Endothelial cell of umbilical vein (primary cell): ENCODE data around the gene AIDA.

ENCODE experiments used
- CTCF ChIP-seq, 2 donors: IDR thresholded peaks; 1 replicate in 1 of 2; 2 replicates in 1 of 2; pipeline ENCODE4 v1.5.1; 2011; ENCODE audit warnings: low read length in 2 of 2, mild to moderate bottlenecking in 2 of 2, moderate library complexity in 2 of 2, control low read depth in 1 of 2, inconsistent platforms in 1 of 2, low read depth in 1 of 2; ENCODE audit not compliant: insufficient read depth in 1 of 2; ENCODE audit errors: extremely low read depth in 1 of 2
- EZH2 ChIP-seq: IDR thresholded peaks from 2 replicates; pipeline ENCODE4 v1.6.1; 2012; ENCODE audit warnings: borderline replicate concordance, low read depth, mild to moderate bottlenecking, moderate library complexity, low read length, inconsistent platforms; ENCODE audit not compliant: severe bottlenecking
- FOS ChIP-seq: IDR thresholded peaks from 2 replicates; pipeline ENCODE4 v1.6.1; 2011; ENCODE audit warnings: mild to moderate bottlenecking, low read length, moderate library complexity, borderline replicate concordance; ENCODE audit not compliant: insufficient read depth
- GATA2 ChIP-seq: IDR thresholded peaks from 2 replicates; pipeline ENCODE4 v1.7.0; 2011; ENCODE audit warnings: low read depth, mild to moderate bottlenecking, moderate library complexity, mixed read lengths, low read length; ENCODE audit not compliant: insufficient read length, insufficient read depth
- JUN ChIP-seq: IDR thresholded peaks from 2 replicates; pipeline ENCODE4 v1.6.1; 2011; ENCODE audit warnings: borderline replicate concordance, low read depth; ENCODE audit not compliant: insufficient read length, insufficient read depth
- POLR2A ChIP-seq: IDR thresholded peaks from 2 replicates; pipeline ENCODE4 v1.6.1; 2012; ENCODE audit warnings: low read depth, mild to moderate bottlenecking, control low read depth, low read length
- POLR2AphosphoS5 ChIP-seq: IDR thresholded peaks from 2 replicates; pipeline ENCODE4 v1.6.1; 2012; ENCODE audit warnings: low read depth, mild to moderate bottlenecking, control low read depth, low read length, moderate library complexity; ENCODE audit not compliant: insufficient read depth
- TF ChIP-seq, protein P1 (sequence below): IDR thresholded peaks from 2 replicates; pipeline ENCODE4 v1.6.1; 2011; ENCODE audit not compliant: insufficient read depth, insufficient read length

DNA sequence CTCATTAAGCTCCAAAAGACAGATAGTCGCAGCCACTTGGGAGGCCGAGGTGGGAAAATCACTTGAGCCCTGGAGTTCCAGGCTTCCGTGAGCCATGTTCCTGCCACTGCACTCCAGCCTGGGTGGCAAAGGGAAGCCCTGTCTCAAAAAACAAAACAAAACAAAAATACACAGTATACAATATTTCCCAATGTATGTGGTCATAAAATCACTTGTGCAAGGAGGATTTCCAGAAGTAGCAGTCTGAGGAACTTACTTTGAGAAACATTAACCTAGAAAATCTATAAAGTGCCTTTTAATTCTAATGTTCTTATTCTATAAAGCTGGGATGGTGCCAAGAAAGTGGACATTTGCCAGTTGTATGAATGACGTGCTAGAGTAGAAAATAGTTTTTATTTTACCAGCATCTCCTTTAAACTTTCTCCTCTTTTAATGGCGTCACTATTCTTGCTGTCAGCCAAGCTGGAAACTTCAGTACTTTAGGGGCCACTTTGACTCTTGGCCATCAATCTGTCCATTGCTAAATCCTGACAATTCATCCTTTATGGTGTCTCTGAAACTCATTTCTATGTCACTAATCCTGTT, 47.3 kb upstream of the AIDA start:
- TF ChIP-seq CTCF (IDR thresholded peaks at IDR 0.05; ENCODE audit: extremely low read depth in 1 of 2, insufficient read depth in 1 of 2, low read depth in 1 of 2, low read length in 2 of 2) = no peak
- no peak for TF ChIP-seq POLR2AphosphoS5
- TF ChIP-seq POLR2A = no peak
- TF ChIP-seq GATA2 = no peak
- TF ChIP-seq, protein P1, sequence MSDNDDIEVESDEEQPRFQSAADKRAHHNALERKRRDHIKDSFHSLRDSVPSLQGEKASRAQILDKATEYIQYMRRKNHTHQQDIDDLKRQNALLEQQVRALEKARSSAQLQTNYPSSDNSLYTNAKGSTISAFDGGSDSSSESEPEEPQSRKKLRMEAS = no peak
- TF ChIP-seq JUN = no peak
- TF ChIP-seq EZH2 = no peak
- TF ChIP-seq FOS = no peak
